ENCODE data around the gene CTSL.
"Not testable (repeated sequence)": the region's sequence is repeated elsewhere in the genome, so short reads cannot be mapped to it uniquely, and the experiment has no call there.

Gene CTSL

DNA sequence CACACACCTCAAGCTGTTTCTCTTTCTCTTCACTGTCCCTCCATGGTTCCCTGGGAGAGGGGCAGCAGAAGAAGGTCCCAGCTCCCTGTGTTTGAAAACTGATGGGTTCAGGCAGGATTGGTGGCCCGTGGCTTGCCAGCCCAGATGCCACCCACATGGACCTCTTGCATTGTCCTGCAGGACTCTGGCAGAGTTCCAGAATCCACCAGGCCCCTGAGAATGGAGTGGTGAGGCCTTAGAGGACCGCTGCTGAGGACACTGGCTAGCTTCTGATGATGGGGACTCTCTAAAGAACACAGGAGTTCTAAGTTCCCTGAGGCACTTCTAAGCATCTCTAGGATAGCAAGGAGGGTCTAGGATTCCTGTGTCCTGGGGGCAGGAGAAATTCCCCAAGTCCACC, 24.8 kb downstream of the CTSL start:
- Histone ChIP-seq H3K9me3 (ENCODE audit: control insufficient read depth in 1 of 2, low read length in 2 of 2) (peaks cover 2 to 5% of the 10 kb centered on the region in 2 donors), H3K27ac (ENCODE audit: low read depth, low read length) (no peak overlapping the region), H3K9ac (ENCODE audit: low read depth in 1 of 2, low read length in 2 of 2) (no peak overlapping the region), H3K4me3 (ENCODE audit: low read depth in 1 of 2, low read length in 2 of 2) (no peak overlapping the region), H3K36me3 (ENCODE audit: control insufficient read depth in 1 of 2, insufficient read depth in 2 of 2, low read length in 2 of 2) (no peaks in the 10 kb centered on the region), H3K27me3 (ENCODE audit: control insufficient read depth in 1 of 2, insufficient read depth in 2 of 2, low read length in 2 of 2) (peaks cover 0 to 3% of the 10 kb centered on the region in 2 donors), H3K4me1 (ENCODE audit: control insufficient read depth in 1 of 2, insufficient read depth in 2 of 2, low read length in 2 of 2) (no peaks in the 10 kb centered on the region)

DNA sequence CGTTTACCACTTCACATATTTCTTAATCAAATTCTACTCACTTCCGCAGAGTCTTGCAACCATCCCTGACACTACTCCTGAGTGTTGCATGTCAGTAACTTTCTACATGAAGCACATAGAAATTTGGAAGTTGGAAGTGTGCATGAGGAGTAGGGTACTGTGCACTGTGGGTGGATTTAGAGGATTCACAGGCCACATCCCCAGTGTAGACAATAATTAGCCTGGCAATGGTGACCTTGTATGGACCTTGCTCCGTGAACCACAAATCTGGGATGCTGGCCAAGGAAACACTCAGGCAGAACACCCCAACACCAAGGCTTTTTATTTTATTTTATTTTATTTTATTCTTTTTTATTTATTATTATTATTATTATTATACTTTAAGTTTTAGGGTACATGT, 25.5 kb downstream of the CTSL start:
- H3K27me3 ChIP-seq (ENCODE audit: control insufficient read depth in 1 of 2, insufficient read depth in 2 of 2, low read length in 2 of 2), result peaks cover 0 to 3% of the 10 kb centered on the region in 2 donors
- H3K4me1 ChIP-seq (ENCODE audit: control insufficient read depth in 1 of 2, insufficient read depth in 2 of 2, low read length in 2 of 2), result no peaks in the 10 kb centered on the region
- peaks cover 2 to 5% of the 10 kb centered on the region in 2 donors for H3K9me3 ChIP-seq (ENCODE audit: control insufficient read depth in 1 of 2, low read length in 2 of 2)
- H3K36me3 ChIP-seq (ENCODE audit: control insufficient read depth in 1 of 2, insufficient read depth in 2 of 2, low read length in 2 of 2), result no peaks in the 10 kb centered on the region
- no peak overlapping the region for H3K9ac ChIP-seq (ENCODE audit: low read depth in 1 of 2, low read length in 2 of 2)
- H3K27ac ChIP-seq (ENCODE audit: low read depth, low read length), result no peak overlapping the region
- H3K4me3 ChIP-seq (ENCODE audit: low read depth in 1 of 2, low read length in 2 of 2), result no peak overlapping the region

DNA sequence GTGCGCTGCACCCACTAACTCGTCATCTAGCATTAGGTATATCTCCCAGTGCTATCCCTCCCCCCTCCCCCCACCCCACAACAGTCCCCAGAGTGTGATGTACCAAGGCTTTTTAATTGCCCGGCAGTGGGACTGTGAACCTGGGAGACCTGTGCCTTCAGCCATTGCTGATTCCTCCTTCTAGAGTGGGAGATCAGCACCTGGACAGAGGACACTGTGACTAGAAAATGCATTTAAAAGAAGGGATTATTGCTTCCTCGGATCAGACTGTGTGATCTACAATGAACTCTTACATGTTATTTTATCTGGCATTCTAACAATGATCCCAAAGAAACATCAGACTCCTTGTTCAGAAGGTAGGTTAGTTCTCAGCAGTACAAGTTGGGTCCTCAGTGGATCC, 25.9 kb downstream of the CTSL start:
- Histone ChIP-seq H3K9ac (ENCODE audit: low read depth in 1 of 2, low read length in 2 of 2) (no peak overlapping the region), H3K4me3 (ENCODE audit: low read depth in 1 of 2, low read length in 2 of 2) (no peak overlapping the region), H3K36me3 (ENCODE audit: control insufficient read depth in 1 of 2, insufficient read depth in 2 of 2, low read length in 2 of 2) (no peaks in the 10 kb centered on the region), H3K9me3 (ENCODE audit: control insufficient read depth in 1 of 2, low read length in 2 of 2) (peaks cover 2 to 5% of the 10 kb centered on the region in 2 donors), H3K27me3 (ENCODE audit: control insufficient read depth in 1 of 2, insufficient read depth in 2 of 2, low read length in 2 of 2) (peaks cover 0 to 3% of the 10 kb centered on the region in 2 donors), H3K4me1 (ENCODE audit: control insufficient read depth in 1 of 2, insufficient read depth in 2 of 2, low read length in 2 of 2) (no peaks in the 10 kb centered on the region), H3K27ac (ENCODE audit: low read depth, low read length) (no peak overlapping the region)

- H3K9ac ChIP-seq (ENCODE audit: low read depth in 1 of 2, low read length in 2 of 2), result no peak overlapping the region
- H3K9me3 ChIP-seq (ENCODE audit: control insufficient read depth in 1 of 2, low read length in 2 of 2), result peaks cover 2 to 5% of the 10 kb centered on the region in 2 donors
- H3K36me3 ChIP-seq (ENCODE audit: control insufficient read depth in 1 of 2, insufficient read depth in 2 of 2, low read length in 2 of 2), result no peaks in the 10 kb centered on the region
- H3K4me1 ChIP-seq (ENCODE audit: control insufficient read depth in 1 of 2, insufficient read depth in 2 of 2, low read length in 2 of 2), result no peaks in the 10 kb centered on the region
- H3K27me3 ChIP-seq (ENCODE audit: control insufficient read depth in 1 of 2, insufficient read depth in 2 of 2, low read length in 2 of 2), result no peaks in the 10 kb centered on the region
- no peak overlapping the region for H3K27ac ChIP-seq (ENCODE audit: low read depth, low read length)
- H3K4me3 ChIP-seq (ENCODE audit: low read depth in 1 of 2, low read length in 2 of 2), result no peak overlapping the region
Observed at GRCh38 chr9:87753313-87753712, 27.4 kb downstream of the CTSL start.

DNA sequence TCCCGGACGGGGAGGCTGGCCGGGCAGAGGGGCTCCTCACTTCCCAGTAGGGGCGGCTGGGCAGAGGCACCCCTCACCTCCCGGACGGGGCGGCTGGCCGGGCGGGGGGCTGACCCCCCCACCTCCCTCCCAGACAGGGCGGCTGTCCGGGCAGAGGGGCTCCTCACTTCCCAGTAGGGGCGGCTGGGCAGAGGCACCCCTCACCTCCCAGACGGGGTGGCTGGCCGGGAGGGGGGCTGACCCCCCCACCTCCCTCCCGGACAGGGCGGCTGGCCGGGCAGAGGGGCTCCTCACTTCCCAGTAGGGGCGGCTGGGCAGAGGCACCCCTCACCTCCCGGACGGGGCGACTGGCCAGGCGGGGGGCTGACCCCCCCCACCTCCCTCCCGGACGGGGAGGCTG, 32.4 kb downstream of the CTSL start:
- H3K9me3 ChIP-seq (ENCODE audit: control insufficient read depth in 1 of 2, low read length in 2 of 2); H3K27me3 ChIP-seq (ENCODE audit: control insufficient read depth in 1 of 2, insufficient read depth in 2 of 2, low read length in 2 of 2); H3K4me3 ChIP-seq (ENCODE audit: low read depth in 1 of 2, low read length in 2 of 2); H3K36me3 ChIP-seq (ENCODE audit: control insufficient read depth in 1 of 2, insufficient read depth in 2 of 2, low read length in 2 of 2); H3K27ac ChIP-seq (ENCODE audit: low read depth, low read length); H3K9ac ChIP-seq (ENCODE audit: low read depth in 1 of 2, low read length in 2 of 2); H3K4me1 ChIP-seq (ENCODE audit: control insufficient read depth in 1 of 2, insufficient read depth in 2 of 2, low read length in 2 of 2): not testable (repeated sequence)

DNA sequence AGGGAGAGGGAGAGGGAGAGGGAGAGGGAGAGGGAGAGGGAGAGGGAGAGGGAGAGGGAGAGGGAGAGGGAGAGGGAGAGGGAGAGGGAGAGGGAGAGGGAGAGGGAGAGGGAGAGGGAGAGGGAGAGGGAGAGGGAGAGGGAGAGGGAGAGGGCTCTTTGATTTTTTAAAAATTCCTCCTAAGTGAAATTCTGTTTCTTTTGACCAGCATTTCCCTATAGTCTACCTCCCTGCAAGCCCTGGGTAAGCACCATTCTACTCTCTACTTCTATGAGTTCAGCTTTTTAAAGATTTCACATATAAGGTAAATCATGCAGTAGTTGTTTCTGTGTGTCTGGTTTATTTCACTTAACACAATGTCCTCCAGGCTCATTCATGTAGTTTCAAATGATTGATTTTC, 34.1 kb downstream of the CTSL start:
- not testable (repeated sequence) for H3K4me3 ChIP-seq (ENCODE audit: low read depth in 1 of 2, low read length in 2 of 2); H3K9me3 ChIP-seq (ENCODE audit: control insufficient read depth in 1 of 2, low read length in 2 of 2); H3K27me3 ChIP-seq (ENCODE audit: control insufficient read depth in 1 of 2, insufficient read depth in 2 of 2, low read length in 2 of 2); H3K4me1 ChIP-seq (ENCODE audit: control insufficient read depth in 1 of 2, insufficient read depth in 2 of 2, low read length in 2 of 2); H3K9ac ChIP-seq (ENCODE audit: low read depth in 1 of 2, low read length in 2 of 2); H3K27ac ChIP-seq (ENCODE audit: low read depth, low read length); H3K36me3 ChIP-seq (ENCODE audit: control insufficient read depth in 1 of 2, insufficient read depth in 2 of 2, low read length in 2 of 2)

- Histone ChIP-seq H3K4me1 (ENCODE audit: control insufficient read depth in 1 of 2, insufficient read depth in 2 of 2, low read length in 2 of 2) (no peaks in the 10 kb centered on the region), H3K9ac (ENCODE audit: low read depth in 1 of 2, low read length in 2 of 2) (no peak overlapping the region), H3K27ac (ENCODE audit: low read depth, low read length) (no peak overlapping the region), H3K4me3 (ENCODE audit: low read depth in 1 of 2, low read length in 2 of 2) (no peak overlapping the region), H3K36me3 (ENCODE audit: control insufficient read depth in 1 of 2, insufficient read depth in 2 of 2, low read length in 2 of 2) (no peaks in the 10 kb centered on the region), H3K27me3 (ENCODE audit: control insufficient read depth in 1 of 2, insufficient read depth in 2 of 2, low read length in 2 of 2) (no peaks in the 10 kb centered on the region), H3K9me3 (ENCODE audit: control insufficient read depth in 1 of 2, low read length in 2 of 2) (no peaks in the 10 kb centered on the region)
Observed at GRCh38 chr9:87760529-87760928, 34.6 kb downstream of the CTSL start.

DNA sequence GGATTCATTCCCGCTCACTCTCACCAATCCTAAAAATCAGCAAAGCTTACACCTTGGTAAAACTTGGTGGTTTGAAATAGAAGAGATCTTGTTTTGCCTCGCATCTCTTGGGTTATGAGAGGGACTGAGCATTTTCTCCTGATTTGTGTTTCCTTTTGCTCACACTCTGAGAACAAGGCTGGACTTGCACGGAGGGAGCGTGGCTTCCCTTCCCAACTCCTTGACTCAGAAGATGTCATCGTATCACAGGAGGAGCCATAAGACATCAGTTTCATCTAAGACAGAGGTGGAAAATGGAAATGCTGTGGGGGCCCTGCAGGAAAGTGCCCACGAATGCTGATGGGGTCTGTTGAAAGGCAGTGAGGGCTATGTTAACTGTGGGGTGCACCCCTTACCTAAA, 37.4 kb downstream of the CTSL start:
- no peaks in the 10 kb centered on the region for H3K9me3 ChIP-seq (ENCODE audit: control insufficient read depth in 1 of 2, low read length in 2 of 2)
- no peak overlapping the region for H3K4me3 ChIP-seq (ENCODE audit: low read depth in 1 of 2, low read length in 2 of 2)
- no peaks in the 10 kb centered on the region for H3K4me1 ChIP-seq (ENCODE audit: control insufficient read depth in 1 of 2, insufficient read depth in 2 of 2, low read length in 2 of 2)
- H3K27ac ChIP-seq (ENCODE audit: low read depth, low read length), result no peak overlapping the region
- no peaks in the 10 kb centered on the region for H3K36me3 ChIP-seq (ENCODE audit: control insufficient read depth in 1 of 2, insufficient read depth in 2 of 2, low read length in 2 of 2)
- H3K27me3 ChIP-seq (ENCODE audit: control insufficient read depth in 1 of 2, insufficient read depth in 2 of 2, low read length in 2 of 2), result no peaks in the 10 kb centered on the region
- no peak overlapping the region for H3K9ac ChIP-seq (ENCODE audit: low read depth in 1 of 2, low read length in 2 of 2)

- Histone ChIP-seq H3K36me3 (ENCODE audit: control insufficient read depth in 1 of 2, insufficient read depth in 2 of 2, low read length in 2 of 2) (no peaks in the 10 kb centered on the region), H3K4me1 (ENCODE audit: control insufficient read depth in 1 of 2, insufficient read depth in 2 of 2, low read length in 2 of 2) (no peaks in the 10 kb centered on the region), H3K9me3 (ENCODE audit: control insufficient read depth in 1 of 2, low read length in 2 of 2) (no peaks in the 10 kb centered on the region), H3K27ac (ENCODE audit: low read depth, low read length) (no peak overlapping the region), H3K9ac (ENCODE audit: low read depth in 1 of 2, low read length in 2 of 2) (no peak overlapping the region), H3K27me3 (ENCODE audit: control insufficient read depth in 1 of 2, insufficient read depth in 2 of 2, low read length in 2 of 2) (peaks cover 0 to 4% of the 10 kb centered on the region in 2 donors), H3K4me3 (ENCODE audit: low read depth in 1 of 2, low read length in 2 of 2) (no peak overlapping the region)
Observed at GRCh38 chr9:87765521-87765920, 39.6 kb downstream of the CTSL start.

GRCh38 chr9:87766697-87767096, 40.8 kb downstream of the CTSL start:
- H3K9ac ChIP-seq (ENCODE audit: low read depth in 1 of 2, low read length in 2 of 2), result no peak overlapping the region

More at GRCh38 chr9:87766697-87767096, 40.8 kb downstream of the CTSL start:
- H3K9me3 ChIP-seq (ENCODE audit: control insufficient read depth in 1 of 2, low read length in 2 of 2), result no peaks in the 10 kb centered on the region
- no peak overlapping the region for H3K4me3 ChIP-seq (ENCODE audit: low read depth in 1 of 2, low read length in 2 of 2)
- peaks cover 0 to 12% of the 10 kb centered on the region in 2 donors for H3K27me3 ChIP-seq (ENCODE audit: control insufficient read depth in 1 of 2, insufficient read depth in 2 of 2, low read length in 2 of 2)
- no peak overlapping the region for H3K27ac ChIP-seq (ENCODE audit: low read depth, low read length)
- H3K36me3 ChIP-seq (ENCODE audit: control insufficient read depth in 1 of 2, insufficient read depth in 2 of 2, low read length in 2 of 2), result no peaks in the 10 kb centered on the region
- H3K4me1 ChIP-seq (ENCODE audit: control insufficient read depth in 1 of 2, insufficient read depth in 2 of 2, low read length in 2 of 2), result no peaks in the 10 kb centered on the region
